Upper lobe of left lung (tissue), 4 donors: ENCODE results near the gene CABP1.

Experiments
- EP300 ChIP-seq, 4 donors: sonication (generic); formaldehyde crosslinking; IDR thresholded peaks; one replicate each; pipeline ENCODE4 v1.5.1; 2017; ENCODE audit warnings: antibody characterized with exemption in 4 of 4, control low read depth in 2 of 4
- POLR2A ChIP-seq, 4 donors: fragments of 450-650 bp; IDR thresholded peaks; one replicate each; pipeline ENCODE4 v1.5.1; 2016 to 2017; ENCODE audit warnings: antibody characterized with exemption in 4 of 4, mild to moderate bottlenecking in 2 of 4
- TF ChIP-seq, protein P1 (sequence below), 6 experiments: fragments of 450-650 bp in 4 of 6; fragments of 200-600 bp in 2 of 6; sonication (generic) in 2 of 6; IDR thresholded peaks; one replicate each; pipeline ENCODE4 v1.5.1; 2016 to 2019; ENCODE audit warnings: antibody characterized with exemption in 6 of 6

DNA sequence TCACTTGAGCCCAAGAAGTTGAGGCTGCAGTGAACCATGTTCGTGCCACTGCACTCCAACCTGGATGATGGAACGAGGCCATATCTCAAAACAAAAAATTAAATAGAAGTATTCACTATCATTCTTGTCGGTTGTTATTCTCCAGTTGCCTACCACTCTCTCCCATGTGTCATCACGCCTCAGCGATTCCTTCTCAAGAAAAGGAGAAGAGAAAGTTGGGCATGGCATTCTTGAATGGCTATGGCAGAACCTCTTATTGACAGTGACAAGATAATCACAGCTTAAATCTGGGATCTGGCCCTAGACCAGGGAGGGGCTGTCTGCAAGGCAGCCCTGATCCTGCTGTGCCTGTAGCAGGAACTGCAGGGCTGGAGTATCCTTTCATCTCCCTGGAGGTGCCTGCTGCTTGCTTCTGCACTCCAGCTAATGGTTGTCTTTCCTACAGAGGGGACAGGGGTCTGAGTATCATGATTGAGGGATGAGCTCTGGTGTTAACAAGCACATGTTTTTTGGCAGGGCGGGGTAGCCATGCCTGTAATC is 33.7 kb downstream of the CABP1 start:
- TF ChIP-seq EP300 (IDR thresholded peaks at IDR 0.05) (no peak), POLR2A (IDR thresholded peaks at IDR 0.05) (no peak)
- TF ChIP-seq, protein P1, sequence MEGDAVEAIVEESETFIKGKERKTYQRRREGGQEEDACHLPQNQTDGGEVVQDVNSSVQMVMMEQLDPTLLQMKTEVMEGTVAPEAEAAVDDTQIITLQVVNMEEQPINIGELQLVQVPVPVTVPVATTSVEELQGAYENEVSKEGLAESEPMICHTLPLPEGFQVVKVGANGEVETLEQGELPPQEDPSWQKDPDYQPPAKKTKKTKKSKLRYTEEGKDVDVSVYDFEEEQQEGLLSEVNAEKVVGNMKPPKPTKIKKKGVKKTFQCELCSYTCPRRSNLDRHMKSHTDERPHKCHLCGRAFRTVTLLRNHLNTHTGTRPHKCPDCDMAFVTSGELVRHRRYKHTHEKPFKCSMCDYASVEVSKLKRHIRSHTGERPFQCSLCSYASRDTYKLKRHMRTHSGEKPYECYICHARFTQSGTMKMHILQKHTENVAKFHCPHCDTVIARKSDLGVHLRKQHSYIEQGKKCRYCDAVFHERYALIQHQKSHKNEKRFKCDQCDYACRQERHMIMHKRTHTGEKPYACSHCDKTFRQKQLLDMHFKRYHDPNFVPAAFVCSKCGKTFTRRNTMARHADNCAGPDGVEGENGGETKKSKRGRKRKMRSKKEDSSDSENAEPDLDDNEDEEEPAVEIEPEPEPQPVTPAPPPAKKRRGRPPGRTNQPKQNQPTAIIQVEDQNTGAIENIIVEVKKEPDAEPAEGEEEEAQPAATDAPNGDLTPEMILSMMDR (IDR thresholded peaks at IDR 0.05): no peak
